Osteoblast (primary cell): Measurements from ENCODE around the gene UTP14C. TPM values are rescaled to one million over a fixed set of nuclear protein-coding genes. Genes with fewer than 3 reads are reported as not detected.
A peak's percentile ranks its signal among the peaks of the same experiment; 100 is the strongest.

Source experiments
- DNase-seq: peaks from one replicate; pipeline ENCODE4 v3.0.0; 2011; ENCODE audit warnings: low spot score, mixed read lengths; ENCODE audit not compliant: insufficient read length; ENCODE audit errors: missing footprints
- H2AFZ ChIP-seq: 2 replicates; pipeline ENCODE4 v1.6.0; 2011; ENCODE audit warnings: mild to moderate bottlenecking, low read length
- H3K27ac ChIP-seq: 2 replicates; pipeline ENCODE4 v1.5.1; 2011; ENCODE audit warnings: mild to moderate bottlenecking, low read depth, low read length, moderate library complexity
- H3K27me3 ChIP-seq: 2 replicates; pipeline ENCODE4 v1.6.0; 2012; ENCODE audit warnings: mild to moderate bottlenecking, control low read depth, inconsistent platforms, low read length, moderate library complexity; ENCODE audit not compliant: insufficient read depth
- H3K36me3 ChIP-seq: 2 replicates; pipeline ENCODE4 v1.5.1; 2011; ENCODE audit warnings: mild to moderate bottlenecking, low read length, control low read depth, moderate library complexity; ENCODE audit not compliant: insufficient read depth
- H3K4me1 ChIP-seq: 2 replicates; pipeline ENCODE4 v1.5.1; 2011; ENCODE audit warnings: mild to moderate bottlenecking, low read length, control low read depth, moderate library complexity; ENCODE audit not compliant: insufficient read depth
- H3K4me2 ChIP-seq: 2 replicates; pipeline ENCODE4 v1.6.0; 2011; ENCODE audit warnings: mild to moderate bottlenecking, low read length; ENCODE audit not compliant: insufficient read depth
- H3K4me3 ChIP-seq: fragments of 200-600 bp; sonication (generic); 3 replicates; pipeline ENCODE4 v1.5.1; 2012; ENCODE audit warnings: mild to moderate bottlenecking, low read length, inconsistent platforms; ENCODE audit not compliant: insufficient read depth
- H3K79me2 ChIP-seq: 2 replicates; pipeline ENCODE4 v1.6.0; 2012; ENCODE audit warnings: mild to moderate bottlenecking, low read length, control low read depth, inconsistent platforms; ENCODE audit not compliant: insufficient read depth
- H3K9me3 ChIP-seq: 2 replicates; pipeline ENCODE4 v1.5.1; 2011; ENCODE audit warnings: low read depth, low read length, control low read depth
- H4K20me1 ChIP-seq: 2 replicates; pipeline ENCODE4 v1.6.0; 2012; ENCODE audit warnings: mild to moderate bottlenecking, low read length, control low read depth; ENCODE audit not compliant: insufficient read depth
- CTCF ChIP-seq: IDR thresholded peaks from 2 replicates; pipeline ENCODE4 v1.5.1; 2011; ENCODE audit warnings: mild to moderate bottlenecking, low read depth, low read length, moderate library complexity; ENCODE audit errors: extremely low read depth
- total RNA-seq: library from RNA; depleted of rRNA; stranded (reverse); fragments of >200 nt; gene quantifications from 2 replicates; pipeline ENCODE4 v1.2.3, GENCODE V29; 2012

Gene UTP14C
- total RNA-seq, 1 donor: 15.9 TPM

GRCh38 chr13:51988988-51989618 is 35.4 kb upstream of the UTP14C start:
- no peaks in the 10 kb centered on the region for H3K36me3 ChIP-seq
- H3K4me3 ChIP-seq: no peak overlapping the region
- no peaks in the 10 kb centered on the region for H3K4me1 ChIP-seq
- no peaks in the 10 kb centered on the region for H4K20me1 ChIP-seq
- no peak overlapping the region for H3K27ac ChIP-seq
- no peak for TF ChIP-seq CTCF
- peaks cover 3% of the 10 kb centered on the region for H3K27me3 ChIP-seq
- no peak overlapping the region for H3K4me2 ChIP-seq
- no peaks in the 10 kb centered on the region for H3K9me3 ChIP-seq
- DNase-seq: no peak
- H3K79me2 ChIP-seq: no peaks in the 10 kb centered on the region
- H2AFZ ChIP-seq: no peak overlapping the region

GRCh38 chr13:51993713-51994112 is 30.8 kb upstream of the UTP14C start:
- Histone ChIP-seq H2AFZ (no peak overlapping the region), H3K4me1 (no peaks in the 10 kb centered on the region), H3K79me2 (no peaks in the 10 kb centered on the region), H3K4me3 (no peak overlapping the region), H3K27ac (no peak overlapping the region), H4K20me1 (peaks cover 10% of the 10 kb centered on the region), H3K4me2 (no peak overlapping the region), H3K9me3 (no peaks in the 10 kb centered on the region), H3K27me3 (peaks cover 17% of the 10 kb centered on the region), H3K36me3 (no peaks in the 10 kb centered on the region)
- TF ChIP-seq CTCF: no peak
- DNase-seq: no peak

- Histone ChIP-seq H3K9me3 (no peaks in the 10 kb centered on the region), H3K36me3 (no peaks in the 10 kb centered on the region), H3K4me1 (no peaks in the 10 kb centered on the region), H3K4me3 (no peak overlapping the region), H3K27me3 (peaks cover 31% of the 10 kb centered on the region), H4K20me1 (peaks cover 17% of the 10 kb centered on the region), H3K79me2 (no peaks in the 10 kb centered on the region), H3K4me2 (no peak overlapping the region), H2AFZ (no peak overlapping the region), H3K27ac (no peak overlapping the region)
- DNase-seq: peak; percentile 77
- no peak for TF ChIP-seq CTCF
Measured at GRCh38 chr13:51995677-51996551, 28.6 kb upstream of the UTP14C start.

GRCh38 chr13:51996641-51997040 is 27.9 kb upstream of the UTP14C start:
- no peaks in the 10 kb centered on the region for H3K79me2 ChIP-seq

More at GRCh38 chr13:51996641-51997040, 27.9 kb upstream of the UTP14C start:
- Histone ChIP-seq H3K4me2 (no peak overlapping the region), H2AFZ (no peak overlapping the region), H4K20me1 (peaks cover 17% of the 10 kb centered on the region), H3K27me3 (peaks cover 31% of the 10 kb centered on the region), H3K27ac (no peak overlapping the region), H3K4me3 (no peak overlapping the region), H3K9me3 (no peaks in the 10 kb centered on the region), H3K4me1 (no peaks in the 10 kb centered on the region), H3K36me3 (no peaks in the 10 kb centered on the region)
- no peak for TF ChIP-seq CTCF
- DNase-seq: no peak
